Neural progenitor cell (in vitro differentiated cells): ENCODE measurements around the gene B3GALT5. TPM values are rescaled to one million over a fixed set of nuclear protein-coding genes. Genes with fewer than 3 reads are reported as not detected.
A peak's percentile ranks its signal among the peaks of the same experiment; 100 is the strongest.

Experiments
- DNase-seq: peaks from one replicate; pipeline ENCODE4 v3.0.0-alpha.2; 2016; ENCODE audit warnings: low spot score
- H2AFZ ChIP-seq: fragments of 200-600 bp; sonication (generic); replicated peaks from 2 replicates; pipeline ENCODE4 v1.6.1; 2016; ENCODE audit warnings: antibody characterized with exemption
- H3F3A ChIP-seq: fragments of 200-600 bp; sonication (generic); 2 replicates; pipeline ENCODE4 v1.6.1; 2016; ENCODE audit warnings: antibody characterized with exemption, low read depth
- H3K27ac ChIP-seq: fragments of 200-600 bp; sonication (generic); 2 replicates; pipeline ENCODE4 v1.5.1; 2016; ENCODE audit warnings: mild to moderate bottlenecking
- H3K27me3 ChIP-seq: fragments of 200-600 bp; sonication (generic); 2 replicates; pipeline ENCODE4 v1.6.1; 2016; ENCODE audit warnings: mild to moderate bottlenecking, moderate library complexity
- H3K36me3 ChIP-seq: fragments of 200-600 bp; sonication (generic); 2 replicates; pipeline ENCODE4 v1.5.1; 2016
- H3K4me1 ChIP-seq: fragments of 200-600 bp; sonication (generic); 2 replicates; pipeline ENCODE4 v1.6.1; 2016; ENCODE audit warnings: mixed run types
- H3K4me2 ChIP-seq: fragments of 200-600 bp; sonication (generic); 2 replicates; pipeline ENCODE4 v1.6.1; 2016
- H3K4me3 ChIP-seq: fragments of 200-600 bp; sonication (generic); 2 replicates; pipeline ENCODE4 v1.5.1; 2016
- H3K79me2 ChIP-seq: fragments of 200-600 bp; sonication (generic); 2 replicates; pipeline ENCODE4 v1.6.1; 2016; ENCODE audit warnings: low read depth
- H3K9ac ChIP-seq: fragments of 200-600 bp; sonication (generic); 2 replicates; pipeline ENCODE4 v1.6.1; 2016
- H3K9me3 ChIP-seq: fragments of 200-600 bp; sonication (generic); 2 replicates; pipeline ENCODE4 v1.5.1; 2016; ENCODE audit warnings: low read depth
- H4K20me1 ChIP-seq: fragments of 200-600 bp; sonication (generic); 2 replicates; pipeline ENCODE4 v1.6.1; 2016; ENCODE audit warnings: low read depth
- H3K27ac Mint-ChIP-seq: 3 replicates; pipeline ENCODE4 v1.8.0; 2021; ENCODE audit warnings: mixed read lengths
- H3K27me3 Mint-ChIP-seq: 2 replicates; pipeline ENCODE4 v1.8.0; 2022; ENCODE audit warnings: low read depth, mild to moderate bottlenecking, inconsistent platforms, moderate library complexity, mixed read lengths; ENCODE audit not compliant: insufficient read depth
- H3K36me3 Mint-ChIP-seq: 3 replicates; pipeline ENCODE4 v1.8.0; 2021; ENCODE audit warnings: mixed read lengths
- H3K4me1 Mint-ChIP-seq: 3 replicates; pipeline ENCODE4 v1.8.0; 2021; ENCODE audit warnings: mixed read lengths
- H3K4me3 Mint-ChIP-seq: 3 replicates; pipeline ENCODE4 v1.8.0; 2021; ENCODE audit warnings: mild to moderate bottlenecking, moderate library complexity, mixed read lengths
- H3K9me3 Mint-ChIP-seq: 3 replicates; pipeline ENCODE4 v1.8.0; 2020; ENCODE audit warnings: mixed read lengths
- CTCF ChIP-seq: fragments of 200-600 bp; sonication (generic); IDR thresholded peaks from 2 replicates; pipeline ENCODE4 v1.5.1; 2017; ENCODE audit warnings: antibody characterized with exemption, mild to moderate bottlenecking
- EZH2 ChIP-seq: fragments of 200-600 bp; sonication (generic); IDR thresholded peaks from 2 replicates; pipeline ENCODE4 v1.6.1; 2017; ENCODE audit warnings: antibody characterized with exemption, mild to moderate bottlenecking, moderate library complexity
- EZH2phosphoT487 ChIP-seq: fragments of 200-600 bp; sonication (generic); IDR thresholded peaks from 2 replicates; pipeline ENCODE4 v1.6.1; 2017; ENCODE audit warnings: antibody characterized with exemption
- total RNA-seq: library from RNA; depleted of rRNA; stranded (reverse); fragments of >200 nt; gene quantifications from 2 replicates; pipeline ENCODE4 v1.2.3, GENCODE V29; 2015; ENCODE audit warnings: low replicate concordance

Gene B3GALT5
- total RNA-seq, 1 donor from 2014 or later: 1.3 TPM

- Histone ChIP-seq H4K20me1 (no peaks in the 10 kb centered on the region), H3K9me3 (no peaks in the 10 kb centered on the region), H3K9ac (no peak overlapping the region), H3F3A (no peaks in the 10 kb centered on the region), H3K36me3 (no peaks in the 10 kb centered on the region), H3K27me3 (no peaks in the 10 kb centered on the region), H3K4me3 (no peak overlapping the region), H3K27ac (no peak overlapping the region), H3K79me2 (no peaks in the 10 kb centered on the region), H2AFZ (no peak overlapping the region), H3K4me2 (no peak overlapping the region), H3K4me1 (no peaks in the 10 kb centered on the region)
- Mint-ChIP-seq H3K4me3 (no peak overlapping the region), H3K36me3 (peaks cover 22% of the 10 kb centered on the region), H3K27me3 (peaks cover 9% of the 10 kb centered on the region), H3K4me1 (peaks cover 4% of the 10 kb centered on the region), H3K9me3 (peaks cover 17% of the 10 kb centered on the region), H3K27ac (peak overlapping the region; percentile 69)
- no peak for DNase-seq
- TF ChIP-seq EZH2phosphoT487 (no peak), EZH2 (no peak), CTCF (no peak)
Measured at GRCh38 chr21:39656209-39656608, 43.5 kb downstream of the B3GALT5 start.

- H3K4me1 ChIP-seq: no peaks in the 10 kb centered on the region
- Mint-ChIP-seq H3K27ac (no peak overlapping the region), H3K9me3 (peaks cover 13% of the 10 kb centered on the region), H3K4me1 (peaks cover 4% of the 10 kb centered on the region), H3K4me3 (no peak overlapping the region), H3K27me3 (peaks cover 9% of the 10 kb centered on the region), H3K36me3 (peaks cover 18% of the 10 kb centered on the region)
- no peak for TF ChIP-seq EZH2phosphoT487
- no peak for TF ChIP-seq EZH2
- TF ChIP-seq CTCF: no peak
- H3K4me3 ChIP-seq: no peak overlapping the region
- H3K9me3 ChIP-seq: no peaks in the 10 kb centered on the region
- no peaks in the 10 kb centered on the region for H3K36me3 ChIP-seq
- no peaks in the 10 kb centered on the region for H3F3A ChIP-seq
- H2AFZ ChIP-seq: no peak overlapping the region
- H3K9ac ChIP-seq: no peak overlapping the region
- no peaks in the 10 kb centered on the region for H3K79me2 ChIP-seq
- no peaks in the 10 kb centered on the region for H4K20me1 ChIP-seq
- H3K27me3 ChIP-seq: no peaks in the 10 kb centered on the region
- H3K27ac ChIP-seq: no peak overlapping the region
- no peak overlapping the region for H3K4me2 ChIP-seq
- no peak for DNase-seq
Measured at GRCh38 chr21:39657091-39657689, 44.5 kb downstream of the B3GALT5 start.

- no peak for DNase-seq
- no peak overlapping the region for H3K9ac ChIP-seq
- TF ChIP-seq CTCF (no peak), EZH2 (no peak), EZH2phosphoT487 (no peak)
- no peaks in the 10 kb centered on the region for H3F3A ChIP-seq
- no peak overlapping the region for H3K27ac ChIP-seq
- no peaks in the 10 kb centered on the region for H3K9me3 ChIP-seq
- no peaks in the 10 kb centered on the region for H3K36me3 ChIP-seq
- H3K4me1 ChIP-seq: peaks cover 5% of the 10 kb centered on the region
- H3K79me2 ChIP-seq: no peaks in the 10 kb centered on the region
- peaks cover 8% of the 10 kb centered on the region for H3K4me1 Mint-ChIP-seq
- H3K27ac Mint-ChIP-seq: no peak overlapping the region
- no peaks in the 10 kb centered on the region for H4K20me1 ChIP-seq
- H2AFZ ChIP-seq: no peak overlapping the region
- H3K27me3 ChIP-seq: no peaks in the 10 kb centered on the region
- no peak overlapping the region for H3K4me3 ChIP-seq
- peaks cover 9% of the 10 kb centered on the region for H3K27me3 Mint-ChIP-seq
- no peak overlapping the region for H3K4me2 ChIP-seq
- H3K9me3 Mint-ChIP-seq: peaks cover 13% of the 10 kb centered on the region
- H3K4me3 Mint-ChIP-seq: no peak overlapping the region
- peaks cover 17% of the 10 kb centered on the region for H3K36me3 Mint-ChIP-seq
Measured at GRCh38 chr21:39658066-39658465, 45.3 kb downstream of the B3GALT5 start.
